Karpas-422 (cell line): ENCODE data around the gene PLXND1. TPM values are rescaled to one million over a fixed set of nuclear protein-coding genes. Genes with fewer than 3 reads are reported as not detected.

ENCODE experiments used
- DNase-seq: peaks from one replicate; pipeline ENCODE4 v3.0.0-alpha.2; 2015
- H2AFZ ChIP-seq: fragments of 200-600 bp; sonication (generic); 2 replicates; pipeline ENCODE4 v1.6.1; 2014; ENCODE audit warnings: antibody characterized with exemption, low read length, mixed read lengths
- H3K27ac ChIP-seq: fragments of 200-600 bp; sonication (generic); 2 replicates; pipeline ENCODE4 v1.5.1; 2014; ENCODE audit warnings: mild to moderate bottlenecking, low read length, moderate library complexity
- H3K27me3 ChIP-seq: fragments of 200-600 bp; sonication (generic); 2 replicates; pipeline ENCODE4 v1.6.1; 2014; ENCODE audit warnings: low read length, mixed read lengths
- H3K36me3 ChIP-seq: fragments of 200-600 bp; sonication (generic); 2 replicates; pipeline ENCODE4 v1.6.1; 2014; ENCODE audit warnings: low read length, mixed read lengths; ENCODE audit not compliant: insufficient read depth
- H3K4me1 ChIP-seq: fragments of 200-600 bp; sonication (generic); 2 replicates; pipeline ENCODE4 v1.6.1; 2014; ENCODE audit warnings: mild to moderate bottlenecking, low read length, mixed read lengths
- H3K4me2 ChIP-seq: fragments of 200-600 bp; sonication (generic); 2 replicates; pipeline ENCODE4 v1.6.1; 2014; ENCODE audit warnings: low read length, low read depth, mild to moderate bottlenecking; ENCODE audit not compliant: poor library complexity, severe bottlenecking
- H3K4me3 ChIP-seq: fragments of 200-600 bp; sonication (generic); 2 replicates; pipeline ENCODE4 v1.5.1; 2014; ENCODE audit warnings: mild to moderate bottlenecking, antibody characterized with exemption, low read length, mixed read lengths
- H3K79me2 ChIP-seq: fragments of 200-600 bp; sonication (generic); 2 replicates; pipeline ENCODE4 v1.6.1; 2014; ENCODE audit warnings: mild to moderate bottlenecking, low read length, mixed read lengths
- H3K9ac ChIP-seq: fragments of 200-600 bp; sonication (generic); 2 replicates; pipeline ENCODE4 v1.6.0; 2014; ENCODE audit warnings: low read length
- H3K9me2 ChIP-seq: fragments of 200-600 bp; sonication (generic), shearing (Covaris generic); replicated peaks from 2 replicates; pipeline ENCODE4 v1.6.0; 2014; ENCODE audit warnings: mild to moderate bottlenecking, low read length, moderate library complexity; ENCODE audit not compliant: insufficient read depth
- H3K9me3 ChIP-seq: fragments of 300-700, 200-600 bp; sonication (generic); 2 replicates; pipeline ENCODE4 v1.6.1; 2014; ENCODE audit warnings: low read length, mixed read lengths
- H4K20me1 ChIP-seq: fragments of 200-600 bp; sonication (generic); 2 replicates; pipeline ENCODE4 v1.6.1; 2014; ENCODE audit warnings: mild to moderate bottlenecking, antibody characterized with exemption, low read length, low read depth; ENCODE audit not compliant: insufficient read depth
- total RNA-seq: library from RNA; depleted of rRNA; stranded (reverse); fragments of >200 nt; shearing (Covaris generic); gene quantifications from 2 replicates; pipeline ENCODE4 v1.2.3, GENCODE V29; 2014; ENCODE audit warnings: low replicate concordance

PLXND1 gene
- total RNA-seq, 1 experiment from 2014 or later = 0.52 TPM

DNA sequence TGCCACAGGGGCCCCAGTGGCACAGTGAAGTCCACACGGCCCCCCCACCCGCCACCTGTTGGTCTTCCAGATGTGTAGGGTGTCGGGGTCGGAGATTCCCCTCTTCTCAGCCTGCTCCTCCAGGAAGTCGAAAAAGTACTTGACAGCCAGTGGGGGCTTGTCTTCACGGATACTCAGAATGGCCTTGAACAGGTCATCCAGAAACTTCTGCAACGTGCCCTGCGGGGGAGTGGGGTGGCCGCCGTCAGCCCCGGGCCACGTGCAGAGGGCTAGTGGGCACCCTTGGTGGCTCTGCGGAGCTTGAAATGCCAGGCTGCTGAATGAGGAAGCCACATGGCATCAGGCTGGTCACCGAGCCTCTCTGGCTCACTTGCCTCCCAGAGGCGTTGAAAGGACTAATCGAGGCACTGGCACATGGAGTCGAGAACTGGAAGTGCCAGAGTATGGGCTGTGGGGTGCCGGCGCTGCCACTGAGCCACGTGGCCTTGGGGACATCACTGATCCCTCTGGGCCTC is 46.9 kb downstream of the PLXND1 start:
- Histone ChIP-seq H3K27ac (no peak overlapping the region), H3K27me3 (no peaks in the 10 kb centered on the region), H3K9ac (no peak overlapping the region), H3K4me2 (no peak overlapping the region), H3K4me1 (peaks cover 15% of the 10 kb centered on the region), H3K9me3 (no peaks in the 10 kb centered on the region), H3K36me3 (no peaks in the 10 kb centered on the region), H2AFZ (no peak overlapping the region), H3K4me3 (no peak overlapping the region), H3K79me2 (no peaks in the 10 kb centered on the region), H3K9me2 (no peaks in the 10 kb centered on the region), H4K20me1 (0 out of 2 replicates have a peak, but pooled peaks cover 4% of the 10 kb centered on the region)
- DNase-seq = no peak

DNA sequence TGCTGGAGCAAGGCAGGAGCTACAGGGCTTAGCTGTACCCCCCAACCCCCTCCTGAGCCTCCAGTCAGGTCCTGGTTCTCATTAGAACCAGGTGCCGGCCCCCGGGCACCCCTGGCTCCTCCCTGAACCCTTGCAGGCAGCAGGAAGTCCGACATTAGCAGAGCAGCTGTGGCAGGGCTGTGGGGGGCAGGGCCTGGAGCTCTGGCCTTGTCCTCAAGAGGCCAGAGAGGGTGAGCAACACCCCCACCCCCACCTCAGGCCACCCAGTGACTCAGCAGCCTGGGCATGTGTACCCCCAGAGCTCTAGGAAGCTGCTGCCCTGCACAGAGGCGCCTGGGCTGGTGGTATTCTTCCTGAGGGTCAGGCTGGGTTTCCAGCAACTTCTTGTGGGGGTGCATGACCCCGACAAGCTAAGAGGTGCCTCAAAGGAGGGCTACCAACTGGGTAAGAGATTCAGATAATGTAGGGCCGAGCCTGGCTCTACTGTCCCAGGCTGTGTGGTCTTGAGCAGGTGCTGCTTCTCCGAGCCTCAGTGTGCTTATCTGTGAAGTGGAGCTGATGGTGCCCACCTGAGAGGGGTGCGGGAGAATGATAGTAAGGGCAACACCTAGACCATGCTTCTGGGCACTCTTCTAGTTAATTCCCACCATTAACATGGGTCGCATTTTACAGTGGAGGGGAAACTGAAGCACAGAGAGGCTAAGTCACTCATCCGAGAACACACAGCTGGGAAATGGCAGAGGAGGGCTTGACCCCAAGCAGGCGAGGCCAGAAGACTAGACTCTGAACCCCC is 47.5 kb downstream of the PLXND1 start:
- no peaks in the 10 kb centered on the region for H3K27me3 ChIP-seq
- peaks cover 19% of the 10 kb centered on the region for H3K4me1 ChIP-seq
- no peaks in the 10 kb centered on the region for H3K36me3 ChIP-seq
- H3K79me2 ChIP-seq = no peaks in the 10 kb centered on the region
- H3K9me3 ChIP-seq = no peaks in the 10 kb centered on the region
- H3K4me3 ChIP-seq = no peak overlapping the region
- peak overlapping the region; percentile 38 for H3K4me2 ChIP-seq
- no peaks in the 10 kb centered on the region for H3K9me2 ChIP-seq
- H4K20me1 ChIP-seq = 0 out of 2 replicates have a peak, but pooled peaks cover 4% of the 10 kb centered on the region
- no peak overlapping the region for H3K27ac ChIP-seq
- no peak overlapping the region for H2AFZ ChIP-seq
- H3K9ac ChIP-seq = 0 out of 2 replicates have a peak overlapping the region, but pooled peaks have one; percentile 5
- peak; percentile 55 for DNase-seq

DNA sequence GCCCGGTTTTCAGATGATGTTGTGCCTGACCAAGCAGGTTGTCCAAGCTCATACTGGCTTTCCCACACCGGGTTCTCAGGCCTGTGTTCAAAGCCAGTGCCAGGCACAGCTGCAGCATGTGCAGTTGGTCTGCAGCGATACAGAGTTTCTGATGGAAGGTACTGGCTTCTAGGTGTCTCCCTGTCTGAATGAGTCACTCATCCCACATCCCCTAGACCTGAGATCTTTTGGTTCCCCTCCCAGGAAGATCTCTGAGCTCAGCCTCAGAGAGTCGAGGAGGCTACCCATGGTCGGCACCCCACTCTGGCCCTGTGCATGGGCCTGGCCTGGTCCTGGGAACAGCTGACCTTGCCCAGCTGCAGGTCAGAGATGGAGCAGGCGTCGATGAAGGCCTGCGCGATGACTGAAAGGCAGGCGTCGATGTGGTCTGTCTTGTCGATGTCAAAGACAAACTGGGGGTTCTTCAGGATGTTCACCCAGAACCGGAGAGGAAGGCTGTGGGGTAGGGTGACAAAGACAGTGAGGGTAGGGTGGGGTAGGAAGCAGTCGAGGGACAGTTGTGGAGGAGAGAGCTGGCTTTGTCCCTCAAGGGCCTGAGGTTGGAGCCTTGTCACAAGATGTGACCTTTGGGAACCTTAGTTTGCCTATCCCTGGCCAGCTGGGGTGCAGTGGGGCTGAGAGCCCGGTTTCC is 48.2 kb downstream of the PLXND1 start:
- DNase-seq = no peak
- no peak overlapping the region for H3K9ac ChIP-seq
- H3K4me1 ChIP-seq = peaks cover 26% of the 10 kb centered on the region
- H2AFZ ChIP-seq = no peak overlapping the region
- no peak overlapping the region for H3K4me3 ChIP-seq
- H4K20me1 ChIP-seq = 0 out of 2 replicates have a peak, but pooled peaks cover 4% of the 10 kb centered on the region
- no peaks in the 10 kb centered on the region for H3K9me2 ChIP-seq
- H3K4me2 ChIP-seq = peak overlapping the region; percentile 38
- no peaks in the 10 kb centered on the region for H3K36me3 ChIP-seq
- no peaks in the 10 kb centered on the region; the same call in 1 of the 2 replicates for H3K27me3 ChIP-seq
- H3K79me2 ChIP-seq = no peaks in the 10 kb centered on the region
- no peak overlapping the region for H3K27ac ChIP-seq
- H3K9me3 ChIP-seq = no peaks in the 10 kb centered on the region

DNA sequence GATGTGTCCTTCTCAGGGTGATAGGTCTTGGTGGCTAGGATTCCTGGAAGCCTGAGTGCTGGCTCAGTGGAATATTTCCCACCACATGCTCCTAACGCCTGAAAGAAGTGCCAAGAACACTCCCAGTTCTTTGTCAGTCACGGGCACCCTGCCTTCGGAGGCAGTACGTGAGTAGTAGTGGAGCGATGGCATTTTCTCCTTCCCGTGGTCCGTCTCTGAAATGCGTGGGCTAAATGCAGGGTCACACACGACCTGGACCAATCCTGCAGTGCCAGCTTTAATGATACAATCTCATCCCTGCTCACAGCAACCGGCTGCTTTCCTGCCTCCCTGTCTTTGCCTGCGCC is 49.0 kb downstream of the PLXND1 start:
- Histone ChIP-seq H3K27me3 (no peaks in the 10 kb centered on the region; the same call in 1 of the 2 replicates), H2AFZ (no peak overlapping the region), H3K36me3 (no peaks in the 10 kb centered on the region), H3K4me3 (no peak overlapping the region), H3K27ac (no peak overlapping the region), H3K4me1 (peaks cover 27% of the 10 kb centered on the region), H3K9me2 (no peaks in the 10 kb centered on the region), H3K9ac (no peak overlapping the region), H3K9me3 (no peaks in the 10 kb centered on the region), H3K4me2 (no peak overlapping the region), H4K20me1 (0 out of 2 replicates have a peak, but pooled peaks cover 4% of the 10 kb centered on the region), H3K79me2 (no peaks in the 10 kb centered on the region)
- DNase-seq = no peak

DNA sequence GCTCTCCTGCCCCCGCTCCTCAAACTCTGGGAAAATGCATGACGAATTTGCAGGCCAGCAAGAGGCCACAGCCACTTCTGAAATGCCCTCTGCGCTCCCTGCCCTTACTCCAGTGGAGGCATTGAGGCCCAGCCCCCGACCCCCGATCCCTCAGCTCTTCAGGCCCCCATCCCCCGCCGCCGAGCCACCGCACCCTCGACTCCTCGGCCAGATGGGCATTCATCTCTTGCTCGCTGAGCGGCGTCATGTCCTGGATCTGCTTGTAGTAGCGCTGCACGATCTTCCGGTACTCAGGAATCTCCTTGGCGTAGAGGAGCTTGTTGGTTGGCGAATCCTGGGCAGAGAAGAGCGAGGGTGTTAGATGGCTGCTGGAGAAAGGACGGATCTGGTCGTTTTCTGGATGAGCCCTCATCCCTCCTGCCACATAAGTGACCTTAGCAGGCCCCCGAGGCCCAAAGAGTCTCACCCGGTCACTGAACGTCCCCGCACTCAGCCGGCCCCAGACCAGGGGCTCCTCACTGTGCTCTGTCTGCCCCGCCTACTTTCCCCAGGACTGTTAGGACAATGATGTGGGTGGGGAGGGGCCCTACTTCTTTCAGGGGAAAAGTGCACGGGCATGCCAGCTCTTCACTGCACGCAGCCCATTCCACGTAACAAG is 49.5 kb downstream of the PLXND1 start:
- Histone ChIP-seq H3K36me3 (no peaks in the 10 kb centered on the region), H3K79me2 (no peaks in the 10 kb centered on the region), H3K27ac (no peak overlapping the region), H3K4me1 (peaks cover 27% of the 10 kb centered on the region), H3K9me3 (no peaks in the 10 kb centered on the region), H3K9ac (no peak overlapping the region), H4K20me1 (0 out of 2 replicates have a peak, but pooled peaks cover 4% of the 10 kb centered on the region), H2AFZ (no peak overlapping the region), H3K27me3 (no peaks in the 10 kb centered on the region; the same call in 1 of the 2 replicates), H3K4me3 (no peak overlapping the region), H3K4me2 (no peak overlapping the region), H3K9me2 (no peaks in the 10 kb centered on the region)
- no peak for DNase-seq

DNA sequence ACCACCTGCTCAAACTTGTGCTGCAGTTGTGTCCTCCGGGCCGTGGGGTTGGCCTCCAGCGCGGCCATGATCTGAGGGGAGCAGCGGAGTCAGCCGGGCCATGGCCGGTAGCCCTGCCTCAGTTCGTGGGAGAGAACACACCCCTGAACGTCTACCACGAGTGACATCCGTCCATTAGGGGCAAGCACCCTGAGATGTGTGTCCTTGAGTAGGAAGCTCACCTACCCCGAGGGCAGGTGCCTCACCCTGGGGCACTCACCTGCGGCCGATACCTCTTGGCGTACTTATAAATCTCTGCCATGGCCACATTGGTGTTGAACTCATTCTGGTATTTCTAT is 50.1 kb downstream of the PLXND1 start:
- Histone ChIP-seq H3K4me1 (peaks cover 27% of the 10 kb centered on the region), H3K9me2 (no peaks in the 10 kb centered on the region), H3K27ac (no peak overlapping the region), H3K9ac (no peak overlapping the region), H3K36me3 (no peaks in the 10 kb centered on the region), H4K20me1 (0 out of 2 replicates have a peak, but pooled peaks cover 4% of the 10 kb centered on the region), H3K79me2 (no peaks in the 10 kb centered on the region), H3K27me3 (no peaks in the 10 kb centered on the region; the same call in 1 of the 2 replicates), H3K4me3 (no peak overlapping the region), H2AFZ (no peak overlapping the region), H3K9me3 (no peaks in the 10 kb centered on the region), H3K4me2 (no peak overlapping the region)
- no peak for DNase-seq

DNA sequence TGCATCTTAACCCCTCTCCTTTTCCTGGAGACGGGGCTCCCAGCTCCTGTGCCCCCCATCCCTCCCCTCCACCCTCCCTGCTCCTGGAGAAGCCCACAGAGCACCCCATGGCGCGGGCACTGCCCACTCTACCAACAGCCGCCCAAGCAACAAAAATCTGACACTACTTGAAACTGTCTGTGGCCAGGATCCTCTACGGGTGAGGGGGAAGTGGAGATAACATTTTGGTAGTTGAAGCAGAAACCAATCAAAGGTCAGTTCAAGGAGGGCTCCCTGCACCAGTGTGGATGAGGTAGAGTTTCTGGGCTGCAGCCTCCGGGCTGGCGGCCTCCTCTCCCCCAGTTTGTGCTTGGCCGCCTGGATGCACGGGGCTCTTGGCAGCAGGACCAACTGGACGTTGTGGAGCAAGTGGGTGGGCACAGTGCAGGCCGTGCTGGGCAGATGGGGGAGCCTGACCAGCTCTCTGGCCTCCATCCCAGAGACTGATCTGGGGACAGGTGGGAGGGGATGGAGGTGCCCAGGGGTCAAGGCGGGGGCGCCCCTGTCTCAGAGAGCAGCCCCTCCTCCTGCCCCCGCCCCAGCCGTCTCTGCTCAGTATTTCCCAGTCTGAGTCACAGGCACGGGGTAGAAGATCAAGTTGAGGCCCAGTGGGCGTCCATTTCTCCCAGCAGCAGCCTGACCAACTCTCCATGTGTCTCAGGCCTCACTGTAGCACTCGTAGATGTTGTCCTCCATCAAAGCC is 50.7 kb downstream of the PLXND1 start:
- Histone ChIP-seq H2AFZ (no peak overlapping the region), H3K9me2 (no peaks in the 10 kb centered on the region), H3K9ac (no peak overlapping the region), H4K20me1 (0 out of 2 replicates have a peak, but pooled peaks cover 4% of the 10 kb centered on the region), H3K79me2 (no peaks in the 10 kb centered on the region), H3K4me3 (no peak overlapping the region), H3K4me2 (no peak overlapping the region), H3K9me3 (no peaks in the 10 kb centered on the region), H3K36me3 (no peaks in the 10 kb centered on the region), H3K27ac (no peak overlapping the region), H3K4me1 (peaks cover 27% of the 10 kb centered on the region), H3K27me3 (no peaks in the 10 kb centered on the region; the same call in 1 of the 2 replicates)
- DNase-seq = no peak
